Ecto neural progenitor cell (in vitro differentiated cells): ENCODE results near the gene GSE1.

Source experiments
- DNase-seq: peaks from one replicate; pipeline ENCODE4 v3.0.0-alpha.2; 2018; ENCODE audit warnings: low spot score

The GSE1 gene

GRCh38 chr16:85707528-85708095 lies 94.5 kb downstream of the GSE1 start:
- DNase-seq = no peak

DNA sequence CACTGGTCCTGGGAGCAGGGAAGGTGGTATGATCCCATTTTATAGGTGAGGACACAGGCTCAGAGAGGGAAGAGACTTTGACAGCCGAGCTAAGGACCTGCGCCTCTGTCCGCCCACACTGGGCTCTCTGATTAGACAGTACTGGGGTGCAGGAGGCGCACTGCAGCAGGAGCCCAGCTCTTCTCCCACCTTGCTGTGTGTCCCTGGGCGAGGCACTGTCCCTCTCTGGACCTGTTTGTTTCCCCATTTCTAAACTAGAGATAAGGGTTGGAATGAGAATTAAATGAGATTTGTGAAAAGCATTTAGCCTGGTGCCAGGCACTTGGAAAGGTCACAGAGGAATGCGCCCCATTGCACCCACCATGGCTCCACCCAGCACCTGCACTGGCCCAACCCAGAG lies 95.2 kb downstream of the GSE1 start:
- no peak for DNase-seq

DNA sequence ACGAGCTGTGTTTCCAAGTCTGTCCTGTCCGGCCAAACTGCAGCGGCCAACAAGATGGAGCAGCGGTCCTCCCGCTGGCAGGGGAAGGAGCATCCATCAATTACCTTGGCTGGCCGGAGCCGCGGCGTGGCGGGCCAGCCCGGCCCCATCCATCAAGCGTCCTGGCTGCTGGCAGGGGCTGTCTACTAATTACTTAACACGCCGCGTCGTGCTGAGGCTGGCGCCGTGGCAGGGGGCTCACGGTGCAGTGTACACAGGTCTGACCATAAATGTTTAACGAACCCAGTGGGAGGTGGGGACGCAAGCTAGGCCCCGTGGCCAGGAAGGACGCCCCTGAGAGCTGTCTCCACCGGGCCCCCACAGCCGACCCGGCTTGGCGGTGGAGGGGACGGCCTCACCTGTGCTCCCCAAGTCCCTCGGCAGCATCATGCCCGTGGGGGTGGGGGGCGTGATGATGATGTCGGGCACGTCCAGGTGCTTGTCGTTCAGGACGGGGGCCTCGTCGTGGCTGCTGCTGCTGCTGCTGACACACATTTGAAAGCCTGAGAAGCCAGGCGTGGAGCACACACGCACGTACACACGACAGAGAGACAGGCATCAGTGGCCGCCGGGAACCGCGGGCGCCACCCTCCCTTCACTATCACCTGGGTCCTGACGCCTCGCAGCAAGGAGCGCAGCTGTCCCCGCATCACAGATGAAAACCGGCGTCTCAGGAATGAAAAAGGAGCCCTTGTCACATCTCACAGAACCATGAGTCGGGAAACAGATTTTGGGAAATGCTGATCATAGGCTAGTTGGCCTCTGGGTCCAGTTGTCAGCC lies 96.9 kb downstream of the GSE1 start:
- DNase-seq = no peak

DNA sequence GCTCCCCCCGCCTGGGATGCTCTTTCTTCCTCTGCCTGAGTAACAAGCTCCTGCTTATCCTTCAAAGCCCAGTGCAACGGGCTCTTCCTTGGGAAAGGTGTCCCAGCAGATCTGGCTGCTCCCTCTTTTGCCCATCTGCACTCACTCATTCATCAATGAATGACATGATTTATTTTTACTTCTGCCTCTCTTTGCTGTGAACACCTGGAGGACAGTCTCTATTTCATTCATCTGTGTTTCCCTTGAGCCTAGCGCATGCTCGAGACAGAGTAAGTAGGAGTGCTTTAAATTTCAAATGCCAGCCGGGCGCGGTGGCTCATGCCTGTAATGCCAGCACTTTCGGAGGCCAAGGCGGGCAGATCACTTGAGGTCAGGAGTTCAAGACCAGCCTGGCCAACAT lies 97.6 kb downstream of the GSE1 start:
- DNase-seq = no peak

DNA sequence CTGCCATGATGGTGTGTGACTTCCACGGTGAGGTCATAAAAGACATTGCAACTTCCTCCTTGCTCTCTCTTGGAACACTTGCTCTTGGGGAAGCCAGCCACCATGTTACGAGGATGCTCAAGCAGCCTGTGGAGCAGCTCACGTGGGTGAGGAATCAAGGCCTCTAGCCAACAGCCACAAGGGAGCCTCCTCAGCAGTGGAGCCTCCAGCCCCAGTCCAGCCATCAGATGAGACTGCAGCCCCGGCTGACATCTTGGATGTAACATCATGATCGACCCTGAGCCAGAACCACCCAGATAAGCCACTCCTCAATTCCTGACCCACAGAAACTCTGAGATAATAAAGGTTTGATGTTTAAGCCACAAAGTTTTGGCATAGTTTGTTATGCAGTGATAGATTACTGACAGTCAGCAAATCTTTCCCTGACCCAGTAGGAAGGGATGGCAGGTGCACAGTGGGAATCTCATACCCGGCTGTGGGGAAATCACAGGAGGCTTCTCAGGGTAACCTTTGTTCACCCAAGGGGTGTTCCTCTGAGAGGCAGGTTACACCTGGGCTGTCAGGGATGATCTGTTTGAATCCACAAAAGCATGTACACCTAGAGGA lies 99.0 kb downstream of the GSE1 start:
- no peak for DNase-seq

- no peak for DNase-seq
Observed at GRCh38 chr16:85712801-85713200, 99.7 kb downstream of the GSE1 start.

DNA sequence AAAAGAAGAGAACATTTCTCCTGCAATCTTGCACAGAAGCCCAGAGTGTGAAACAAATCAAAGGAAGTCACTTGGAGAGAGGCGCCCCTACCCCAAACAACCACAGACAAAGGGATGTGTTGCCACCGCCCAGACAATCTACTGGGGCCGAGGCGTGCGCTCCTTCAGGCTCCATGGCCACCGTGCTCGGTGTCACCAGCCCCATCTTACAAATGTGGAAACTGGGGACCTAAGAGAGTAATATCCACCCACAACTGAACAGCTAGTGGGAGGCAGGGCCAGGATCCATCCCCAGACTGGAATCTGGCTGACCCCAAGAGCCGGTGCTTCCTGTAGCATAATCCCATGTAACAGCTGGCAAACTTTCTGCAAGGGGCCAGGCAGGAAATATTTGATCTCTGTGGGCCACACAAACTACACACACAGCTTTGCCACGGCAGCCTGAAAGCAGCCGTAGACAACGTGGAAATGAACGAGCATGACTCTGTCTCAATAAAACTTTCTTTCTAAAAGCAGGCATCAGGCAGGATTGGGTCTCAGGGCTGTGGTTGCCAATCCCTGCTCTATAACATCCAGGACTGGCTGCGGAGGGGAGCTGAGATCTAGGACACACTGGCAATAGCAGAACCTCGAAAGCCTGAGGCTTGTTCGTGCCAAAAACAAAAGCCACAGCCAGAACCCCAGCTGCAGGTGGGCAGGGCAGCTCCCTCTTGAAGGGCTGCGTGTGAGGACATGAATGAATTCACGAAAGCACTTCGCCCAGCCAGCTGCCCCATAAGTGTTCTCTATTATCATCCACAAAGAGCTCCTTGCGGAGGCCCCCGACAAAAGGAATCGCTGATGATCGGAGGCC lies 102.3 kb downstream of the GSE1 start:
- no peak for DNase-seq

GRCh38 chr16:85716022-85716679 lies 103.0 kb downstream of the GSE1 start:
- no peak for DNase-seq

DNA sequence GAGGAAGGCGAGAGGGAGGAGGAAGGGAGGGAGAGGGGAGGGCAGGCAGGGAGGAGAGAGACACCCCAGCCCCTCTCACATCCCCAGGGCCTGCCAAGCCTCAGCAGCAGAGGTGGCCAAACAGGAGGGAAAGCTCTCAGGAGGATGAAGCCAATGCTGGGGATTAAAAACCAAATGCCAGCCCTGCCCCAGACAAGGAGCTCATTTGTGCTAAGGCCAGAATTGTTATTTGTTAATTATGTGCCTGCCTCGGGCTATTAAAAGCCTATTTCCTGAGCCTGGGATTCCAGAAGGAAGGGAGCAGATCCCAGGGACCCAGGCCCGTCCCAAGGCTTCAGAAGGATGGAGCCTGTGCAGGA lies 103.5 kb downstream of the GSE1 start:
- no peak for DNase-seq

- DNase-seq = peak; percentile 81
Observed at GRCh38 chr16:85717393-85718152, 104.5 kb downstream of the GSE1 start.

GRCh38 chr16:85718153-85718477 lies 105.0 kb downstream of the GSE1 start:
- DNase-seq = no peak

GRCh38 chr16:85718682-85719081 lies 105.6 kb downstream of the GSE1 start:
- DNase-seq = peak; percentile 60

DNA sequence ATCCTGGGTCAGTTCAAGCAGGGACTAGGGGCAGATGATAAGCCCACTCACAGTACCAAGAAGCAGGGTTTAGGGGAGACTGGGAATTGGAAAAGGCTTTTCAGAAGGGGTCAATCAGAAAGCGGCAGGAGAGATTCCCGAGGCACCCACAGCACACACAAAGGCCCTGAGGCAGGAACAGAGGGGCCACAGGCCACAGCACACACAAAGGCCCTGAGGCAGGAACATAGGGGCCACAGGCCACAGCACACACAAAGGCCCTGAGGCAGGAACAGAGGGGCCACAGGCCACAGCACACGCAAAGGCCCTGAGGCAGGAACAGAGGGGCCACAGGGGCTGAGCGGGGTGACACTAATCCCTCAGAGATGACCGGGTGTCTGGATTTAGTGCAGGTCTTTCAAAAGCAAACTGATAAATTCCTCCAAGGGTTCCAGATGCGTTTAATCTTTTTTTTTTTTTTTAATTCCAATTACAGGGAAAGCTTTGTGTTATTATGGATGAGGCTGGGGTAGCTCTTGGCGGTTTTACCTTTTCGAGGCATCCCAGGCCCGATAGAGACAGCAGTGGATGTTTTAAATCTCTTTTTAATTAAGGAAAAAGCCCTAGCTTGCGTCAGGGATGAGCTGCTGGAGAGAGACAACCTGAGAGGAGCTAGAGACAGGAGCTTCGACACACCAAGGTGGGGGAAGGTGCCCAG lies 106.6 kb downstream of the GSE1 start:
- DNase-seq = no peak

DNA sequence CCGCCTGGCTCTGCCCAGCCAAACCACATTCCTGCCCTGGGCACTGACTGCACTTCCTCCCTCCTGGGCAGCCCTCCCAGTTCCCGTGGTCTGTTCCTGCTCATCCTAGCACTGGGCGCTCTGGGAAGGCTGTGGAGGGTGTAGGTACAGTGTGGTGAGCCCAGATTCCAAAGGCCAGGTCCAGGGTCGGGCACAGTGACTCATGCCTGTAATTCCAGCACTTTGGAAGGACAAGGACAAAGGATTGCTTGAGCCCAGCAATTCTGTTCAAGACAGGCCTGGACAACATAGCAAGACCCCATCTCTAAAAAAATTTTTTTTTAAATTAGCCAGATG lies 107.1 kb downstream of the GSE1 start:
- no peak for DNase-seq

GRCh38 chr16:85722128-85722893 lies 109.2 kb downstream of the GSE1 start:
- DNase-seq = peak; percentile 78

- DNase-seq = no peak
Observed at GRCh38 chr16:85724126-85724879, 111.2 kb downstream of the GSE1 start.

- DNase-seq = no peak
Observed at GRCh38 chr16:85724936-85725335, 111.8 kb downstream of the GSE1 start.
